ENCODE measurements around the gene FAM131C.

GRCh38 chr1:16047791-16048475, 25.5 kb downstream of the FAM131C start:
- no peak for TF ChIP-seq POLR2AphosphoS5 (IDR thresholded peaks at IDR 0.05; ENCODE audit: low read depth)
- no peak for TF ChIP-seq CTCF (IDR thresholded peaks at IDR 0.05; ENCODE audit: insufficient read depth, low read length)
- TF ChIP-seq GABPA (IDR thresholded peaks at IDR 0.05; ENCODE audit: low read depth), result no peak
- TF ChIP-seq REST (IDR thresholded peaks at IDR 0.05; ENCODE audit: insufficient replicate concordance, low read depth), result no peak
- TF ChIP-seq SPI1 (IDR thresholded peaks at IDR 0.05; ENCODE audit: borderline replicate concordance, low read depth), result no peak
